CD4-positive, alpha-beta memory T cell (primary cell): ENCODE data around the gene NET1. TPM values are rescaled to one million over a fixed set of nuclear protein-coding genes. Genes with fewer than 3 reads are reported as not detected.
A peak's percentile ranks its signal among the peaks of the same experiment; 100 is the strongest.

ENCODE experiments used
- CTCF ChIA-PET: fragments of 350-600 bp; sonication (Branson Sonifier 250); formaldehyde crosslinking; loops from one replicate; lab custom pipeline; 2021; ENCODE audit warnings: inconsistent platforms; ENCODE audit not compliant: partially characterized antibody; lab: Charles Lee
- POLR2A ChIA-PET: fragments of 350-600 bp; sonication (Branson Sonifier 250); formaldehyde crosslinking; loops from one replicate; lab custom pipeline; 2021; ENCODE audit not compliant: partially characterized antibody; lab: Charles Lee
- DNase-seq, 5 donors: peaks; one replicate each; pipeline versions ENCODE4 v3.0.0 to v3.0.0-alpha.2; 2020 to 2022; ENCODE audit warnings: mixed read lengths in 1 of 5
- H3K27ac ChIP-seq: one replicate; pipeline ENCODE4 v1.7.0; 2013; ENCODE audit warnings: low read depth, low read length
- H3K27me3 ChIP-seq: 2 replicates; pipeline ENCODE4 v1.7.0; 2013; ENCODE audit warnings: mild to moderate bottlenecking, low read length, moderate library complexity; ENCODE audit not compliant: insufficient read depth
- H3K36me3 ChIP-seq: 2 replicates; pipeline ENCODE4 v1.7.0; 2013; ENCODE audit warnings: mild to moderate bottlenecking, low read length, moderate library complexity; ENCODE audit not compliant: insufficient read depth
- H3K4me1 ChIP-seq: 2 replicates; pipeline ENCODE4 v1.7.0; 2013; ENCODE audit warnings: mild to moderate bottlenecking, low read length, moderate library complexity; ENCODE audit not compliant: insufficient read depth
- H3K4me3 ChIP-seq, 2 donors: one replicate each; pipeline ENCODE4 v1.7.0; 2013; ENCODE audit warnings: low read length in 2 of 2, mild to moderate bottlenecking in 1 of 2
- H3K9me3 ChIP-seq, 2 donors: one replicate each; pipeline ENCODE4 v1.7.0; 2013; ENCODE audit warnings: low read length in 2 of 2, control low read depth in 1 of 2; ENCODE audit not compliant: control insufficient read depth in 1 of 2
- H3K27ac Mint-ChIP-seq, 7 donors: one replicate each; pipeline ENCODE4 v1.8.0; 2020 to 2021; ENCODE audit warnings: mixed read lengths in 7 of 7, mild to moderate bottlenecking in 6 of 7, inconsistent platforms in 3 of 7, moderate library complexity in 3 of 7
- H3K27me3 Mint-ChIP-seq, 2 donors: one replicate each; pipeline ENCODE4 v1.8.0; 2020 to 2021; ENCODE audit warnings: mixed read lengths in 2 of 2
- H3K36me3 Mint-ChIP-seq, 2 donors: one replicate each; pipeline ENCODE4 v1.8.0; 2020 to 2021; ENCODE audit warnings: mixed read lengths in 2 of 2, inconsistent platforms in 1 of 2, mild to moderate bottlenecking in 1 of 2
- H3K4me1 Mint-ChIP-seq, 4 donors: one replicate each; pipeline ENCODE4 v1.8.0; 2020 to 2021; ENCODE audit warnings: mixed read lengths in 4 of 4, mild to moderate bottlenecking in 1 of 4
- H3K4me3 Mint-ChIP-seq, 8 donors: one replicate each; pipeline ENCODE4 v1.8.0; 2020 to 2021; ENCODE audit warnings: mixed read lengths in 8 of 8, mild to moderate bottlenecking in 7 of 8, moderate library complexity in 6 of 8, inconsistent platforms in 3 of 8
- H3K9me3 Mint-ChIP-seq, 8 donors: one replicate each; pipeline ENCODE4 v1.8.0; 2020 to 2021; ENCODE audit warnings: mixed read lengths in 8 of 8, mild to moderate bottlenecking in 5 of 8, inconsistent platforms in 3 of 8, moderate library complexity in 1 of 8
- intact Hi-C: fragments of 100-400 bp; cut with micrococcal nuclease; formaldehyde crosslinking; loops from one replicate; pipeline ENCODE4 v1.15.1; 2023
- polyA plus RNA-seq, 2 donors: library from polyadenylated mRNA; unstranded; fragments of 300-500 nt; fragmentation: Illumina TruSeq; gene quantifications; one replicate each; pipeline ENCODE4 v1.2.3, GENCODE V29; 2021
- total RNA-seq, 2 experiments: library from RNA; stranded (reverse); gene quantifications; one replicate each; pipeline ENCODE4 v1.2.3, GENCODE V29; 2021

The NET1 gene
- total and polyA plus RNA-seq, 4 experiments from 2014 or later = 5.4 to 16.4 (median 10.5) TPM

- Mint-ChIP-seq H3K4me3 (no peak overlapping the region), H3K27ac (no peak overlapping the region), H3K27me3 (peaks cover 2 to 5% of the 10 kb centered on the region in 2 donors), H3K4me1 (no peaks in the 10 kb centered on the region), H3K9me3 (no peaks in the 10 kb centered on the region), H3K36me3 (no peaks in the 10 kb centered on the region)
- no peaks in the 10 kb centered on the region for H3K9me3 ChIP-seq
- no peaks in the 10 kb centered on the region for H3K27me3 ChIP-seq
- DNase-seq = no peak
- H3K36me3 ChIP-seq = no peaks in the 10 kb centered on the region
- ChIA-PET POLR2A (no interaction called here), CTCF (no interaction called here)
- no peaks in the 10 kb centered on the region for H3K4me1 ChIP-seq
- H3K27ac ChIP-seq = no peak overlapping the region
- intact Hi-C loops = no loop called here
- no peak overlapping the region for H3K4me3 ChIP-seq
Measured at GRCh38 chr10:5482016-5482415, 69.7 kb downstream of the NET1 start.

- Mint-ChIP-seq H3K4me1 (peaks cover 0 to 4% (median 0%) of the 10 kb centered on the region in 4 donors), H3K27me3 (peaks cover 5 to 7% of the 10 kb centered on the region in 2 donors), H3K36me3 (no peaks in the 10 kb centered on the region), H3K9me3 (peaks cover 0 to 2% (median 0%) of the 10 kb centered on the region in 8 donors), H3K4me3 (no peak overlapping the region), H3K27ac (no peak overlapping the region)
- ChIA-PET CTCF (no interaction called here), POLR2A (interaction anchor here (0.6 kb wide), 1 partner anchor 12 kb away, joined by 3 read pairs; no protein-coding TSS in a partner anchor)
- Histone ChIP-seq H3K9me3 (no peaks in the 10 kb centered on the region), H3K4me3 (no peak overlapping the region), H3K27ac (no peak overlapping the region), H3K36me3 (no peaks in the 10 kb centered on the region), H3K27me3 (no peaks in the 10 kb centered on the region), H3K4me1 (no peaks in the 10 kb centered on the region)
- intact Hi-C loops = no loop called here
- DNase-seq = no peak
Measured at GRCh38 chr10:5484205-5484604, 71.8 kb downstream of the NET1 start.

- Histone ChIP-seq H3K4me1 (no peaks in the 10 kb centered on the region), H3K36me3 (no peaks in the 10 kb centered on the region), H3K27ac (no peak overlapping the region), H3K9me3 (no peaks in the 10 kb centered on the region), H3K4me3 (no peak overlapping the region), H3K27me3 (no peaks in the 10 kb centered on the region)
- intact Hi-C loops = no loop called here
- no peak overlapping the region for H3K4me3 Mint-ChIP-seq
- peaks cover 5 to 7% of the 10 kb centered on the region in 2 donors for H3K27me3 Mint-ChIP-seq
- peaks cover 0 to 2% (median 0%) of the 10 kb centered on the region in 8 donors for H3K9me3 Mint-ChIP-seq
- CTCF ChIA-PET = interaction anchor here (1.1 kb wide), 1 partner anchor 139 kb away, joined by 4 read pairs; no protein-coding TSS in a partner anchor
- DNase-seq = no peak
- POLR2A ChIA-PET = no interaction called here
- no peaks in the 10 kb centered on the region for H3K36me3 Mint-ChIP-seq
- no peak overlapping the region for H3K27ac Mint-ChIP-seq
- peaks cover 0 to 4% (median 0%) of the 10 kb centered on the region in 4 donors for H3K4me1 Mint-ChIP-seq
Measured at GRCh38 chr10:5485290-5485689, 72.9 kb downstream of the NET1 start.

DNA sequence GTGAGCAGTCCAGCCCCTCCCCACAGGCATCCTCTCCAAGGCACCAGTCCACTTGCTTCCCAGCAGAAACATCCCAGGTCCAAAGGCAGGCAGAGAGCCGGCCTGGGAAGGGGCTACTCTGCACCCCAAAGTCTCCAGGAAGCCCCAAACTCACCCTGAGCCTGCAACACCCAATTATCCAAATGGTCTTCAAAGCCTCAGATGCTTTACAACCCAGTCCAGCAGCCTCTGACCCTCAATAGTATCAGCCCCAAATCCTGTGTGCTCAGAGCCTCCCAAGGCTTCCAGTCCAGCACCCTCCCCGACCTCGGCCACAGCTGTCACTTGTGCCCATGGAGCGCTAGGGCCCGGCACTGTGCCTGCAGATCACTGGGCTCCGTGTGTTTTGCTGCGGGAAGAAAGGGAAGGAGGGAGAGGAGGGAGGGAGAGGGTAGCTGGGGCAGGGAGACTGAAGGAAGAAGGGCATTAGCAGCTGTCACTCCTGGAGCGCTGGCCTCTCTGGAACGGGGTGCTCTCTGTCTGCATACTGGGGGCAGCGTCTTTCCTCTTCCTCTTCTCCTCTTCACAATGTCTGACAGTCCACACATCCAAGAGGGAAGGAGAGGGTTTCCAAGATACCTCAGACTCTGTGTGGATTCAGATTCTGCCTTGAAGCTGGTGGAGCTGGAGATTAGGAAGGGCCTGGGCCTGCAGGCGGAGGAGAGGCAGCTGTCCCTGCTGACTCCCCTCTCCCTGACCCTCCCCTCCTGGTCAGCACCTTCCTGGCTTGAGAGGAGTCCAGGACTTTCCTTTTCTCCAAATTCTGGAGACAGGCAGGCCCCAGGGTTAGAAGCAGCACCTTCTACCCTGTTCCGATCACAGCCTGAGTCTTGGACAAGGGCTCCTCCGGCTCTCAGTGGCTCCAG, 73.8 kb downstream of the NET1 start:
- H3K36me3 ChIP-seq = no peaks in the 10 kb centered on the region
- intact Hi-C loops = no loop called here
- H3K4me3 Mint-ChIP-seq = no peak overlapping the region
- H3K27me3 ChIP-seq = no peaks in the 10 kb centered on the region
- H3K4me1 Mint-ChIP-seq = peaks cover 0 to 4% (median 0%) of the 10 kb centered on the region in 4 donors
- ChIA-PET POLR2A (no interaction called here), CTCF (interaction anchor here (1.1 kb wide), 1 partner anchor 138 kb away, joined by 4 read pairs; no protein-coding TSS in a partner anchor)
- no peaks in the 10 kb centered on the region for H3K9me3 ChIP-seq
- H3K4me1 ChIP-seq = no peaks in the 10 kb centered on the region
- H3K4me3 ChIP-seq = no peak overlapping the region
- no peaks in the 10 kb centered on the region for H3K36me3 Mint-ChIP-seq
- H3K27ac ChIP-seq = no peak overlapping the region
- H3K9me3 Mint-ChIP-seq = peaks cover 0 to 2% (median 0%) of the 10 kb centered on the region in 8 donors
- DNase-seq = no peak
- peaks cover 5 to 7% of the 10 kb centered on the region in 2 donors for H3K27me3 Mint-ChIP-seq
- no peak overlapping the region for H3K27ac Mint-ChIP-seq

- intact Hi-C loops = no loop called here
- Mint-ChIP-seq H3K4me3 (peak overlapping the region in 1 of 8 donors; percentile 12), H3K27ac (no peak overlapping the region), H3K27me3 (peaks cover 5 to 7% of the 10 kb centered on the region in 2 donors), H3K4me1 (peaks cover 0 to 4% (median 0%) of the 10 kb centered on the region in 4 donors), H3K9me3 (peaks cover 0 to 2% (median 0%) of the 10 kb centered on the region in 8 donors), H3K36me3 (no peaks in the 10 kb centered on the region)
- no peaks in the 10 kb centered on the region for H3K9me3 ChIP-seq
- no peaks in the 10 kb centered on the region for H3K36me3 ChIP-seq
- no peaks in the 10 kb centered on the region for H3K4me1 ChIP-seq
- POLR2A ChIA-PET = no interaction called here
- no peaks in the 10 kb centered on the region for H3K27me3 ChIP-seq
- no peak for DNase-seq
- no peak overlapping the region for H3K4me3 ChIP-seq
- CTCF ChIA-PET = no interaction called here
- no peak overlapping the region for H3K27ac ChIP-seq
Measured at GRCh38 chr10:5486853-5487235, 74.5 kb downstream of the NET1 start.

GRCh38 chr10:5488272-5489161, 76.2 kb downstream of the NET1 start:
- H3K9me3 Mint-ChIP-seq = peaks cover 0 to 9% (median 5%) of the 10 kb centered on the region in 8 donors
- no peak overlapping the region for H3K4me3 ChIP-seq
- no peaks in the 10 kb centered on the region for H3K4me1 ChIP-seq
- H3K4me3 Mint-ChIP-seq = no peak overlapping the region
- peaks cover 2 to 5% of the 10 kb centered on the region in 2 donors for H3K27me3 Mint-ChIP-seq
- no peaks in the 10 kb centered on the region for H3K27me3 ChIP-seq
- intact Hi-C loops = no loop called here
- H3K36me3 Mint-ChIP-seq = no peaks in the 10 kb centered on the region
- no peaks in the 10 kb centered on the region for H3K36me3 ChIP-seq
- H3K27ac Mint-ChIP-seq = no peak overlapping the region
- no peak for DNase-seq
- ChIA-PET CTCF (no interaction called here), POLR2A (no interaction called here)
- no peak overlapping the region for H3K27ac ChIP-seq
- H3K4me1 Mint-ChIP-seq = peaks cover 0 to 4% (median 0%) of the 10 kb centered on the region in 4 donors
- no peaks in the 10 kb centered on the region for H3K9me3 ChIP-seq

DNA sequence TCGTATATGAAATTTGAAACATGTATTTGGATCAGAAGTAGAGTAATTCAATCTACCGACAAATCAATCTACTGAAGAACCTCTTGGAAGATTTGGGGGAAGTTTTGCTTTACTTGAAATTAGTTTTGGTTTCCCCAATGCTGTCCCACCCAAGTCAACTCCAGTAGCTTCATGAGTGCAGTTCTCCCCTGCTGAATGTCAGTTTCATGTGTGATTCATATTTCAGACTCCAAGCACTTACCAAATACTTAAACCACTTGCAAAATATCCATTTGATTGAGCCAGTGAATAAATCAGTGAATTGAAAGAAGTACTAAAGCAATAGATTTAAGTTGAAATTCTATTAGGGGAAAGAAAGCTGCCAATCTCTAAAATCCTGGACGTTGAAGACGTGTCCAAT, 77.7 kb downstream of the NET1 start:
- Mint-ChIP-seq H3K27ac (no peak overlapping the region), H3K4me1 (peaks cover 0 to 4% (median 0%) of the 10 kb centered on the region in 4 donors), H3K27me3 (peaks cover 2 to 5% of the 10 kb centered on the region in 2 donors), H3K36me3 (no peaks in the 10 kb centered on the region), H3K9me3 (peaks cover 0 to 9% (median 5%) of the 10 kb centered on the region in 8 donors), H3K4me3 (no peak overlapping the region)
- no peaks in the 10 kb centered on the region for H3K27me3 ChIP-seq
- ChIA-PET POLR2A (no interaction called here), CTCF (interaction anchor here (0.9 to 1.0 kb wide), 2 partner anchors 45 to 133 kb away, joined by 3 read pairs; no protein-coding TSS in a partner anchor)
- no peaks in the 10 kb centered on the region for H3K4me1 ChIP-seq
- intact Hi-C loops = no loop called here
- no peaks in the 10 kb centered on the region for H3K36me3 ChIP-seq
- no peaks in the 10 kb centered on the region for H3K9me3 ChIP-seq
- DNase-seq = no peak
- H3K27ac ChIP-seq = no peak overlapping the region
- H3K4me3 ChIP-seq = no peak overlapping the region
